Measurements from ENCODE around the gene PLIN3.
"Not testable (repeated sequence)": the region's sequence is repeated elsewhere in the genome, so short reads cannot be mapped to it uniquely, and the experiment has no call there.

Gene PLIN3

DNA sequence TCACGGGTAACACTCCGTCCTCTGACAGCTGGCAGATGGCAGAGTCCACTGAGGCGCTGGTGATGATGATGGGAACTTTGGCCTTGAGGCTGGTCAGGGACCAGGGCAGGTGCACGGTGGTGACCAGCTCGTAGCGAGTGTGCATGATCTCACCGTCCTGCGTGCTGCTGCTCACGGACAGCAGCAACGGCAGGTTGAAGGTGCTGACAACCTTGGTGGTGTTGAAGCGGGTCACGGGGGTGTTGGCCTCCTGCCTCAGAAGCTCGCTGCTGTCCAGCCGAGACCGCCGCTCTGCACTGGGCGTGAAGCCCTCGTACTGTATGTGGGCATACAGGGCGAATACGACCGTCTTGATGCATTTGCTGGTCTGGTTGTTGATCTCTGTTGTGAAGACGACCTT lies 23.6 kb upstream of the PLIN3 start:
- DNase-seq = no peak

DNA sequence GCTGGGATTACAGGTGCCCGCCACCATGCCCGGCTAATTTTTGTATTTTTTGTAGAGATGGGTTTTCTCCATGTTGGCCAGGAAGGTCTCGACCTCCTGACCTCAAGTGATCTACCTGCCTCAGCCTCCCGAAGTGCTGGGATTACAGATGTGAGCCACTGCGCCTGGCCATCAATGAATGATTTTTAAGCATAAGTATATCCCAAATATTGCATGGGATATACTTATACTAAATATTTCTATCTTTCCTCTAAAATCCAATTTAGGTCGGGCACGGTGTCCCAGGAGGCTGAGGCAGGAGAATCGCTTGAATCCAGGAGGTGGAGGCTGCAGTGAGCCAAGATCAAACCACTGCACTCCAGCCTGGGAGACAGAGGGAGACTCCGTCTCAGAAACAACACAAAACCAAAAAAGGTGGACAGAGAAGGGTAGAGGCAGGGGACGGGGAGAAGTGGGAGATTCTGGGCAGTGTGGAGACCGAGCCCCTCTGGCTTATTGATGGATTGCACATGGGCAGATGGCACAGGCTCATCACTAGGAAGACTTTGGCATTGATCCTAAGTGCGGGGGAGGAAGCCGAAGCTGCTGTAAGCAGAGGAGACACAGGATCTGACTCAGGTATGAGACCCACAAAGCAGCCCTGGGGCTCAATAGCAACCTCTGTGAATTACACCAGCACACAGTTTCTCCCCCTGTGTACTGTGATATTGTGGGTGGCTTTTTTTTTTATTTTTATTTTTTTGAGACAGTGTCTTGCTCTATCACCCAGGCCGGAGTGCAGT lies 21.8 kb upstream of the PLIN3 start:
- no peak for DNase-seq

- DNase-seq = not testable (repeated sequence)
Observed at GRCh38 chr19:4887803-4888202, 20.3 kb upstream of the PLIN3 start.

- DNase-seq = not testable (repeated sequence)
Observed at GRCh38 chr19:4884993-4885392, 17.5 kb upstream of the PLIN3 start.

- DNase-seq = not testable (repeated sequence)
Observed at GRCh38 chr19:4882874-4883273, 15.4 kb upstream of the PLIN3 start.

DNA sequence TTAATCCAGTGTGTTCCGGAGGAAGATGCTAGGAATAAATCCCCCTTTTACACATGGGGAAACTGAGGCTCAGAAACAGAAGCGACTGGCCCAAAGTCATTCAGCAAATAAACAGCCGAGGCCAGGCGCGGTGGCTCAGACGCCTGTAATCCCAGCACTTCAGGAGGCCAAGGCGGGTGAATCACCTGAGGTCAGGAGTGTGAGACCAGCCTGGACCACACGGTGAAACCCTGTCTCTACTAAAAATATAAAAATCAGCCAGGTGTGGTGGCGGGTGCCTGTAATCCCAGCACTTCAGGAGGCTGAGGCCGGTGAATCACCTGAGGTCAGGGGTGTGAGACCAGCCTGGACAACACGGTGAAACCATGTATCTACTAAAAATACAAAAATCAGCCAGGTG lies 11.6 kb upstream of the PLIN3 start:
- no peak for DNase-seq

DNA sequence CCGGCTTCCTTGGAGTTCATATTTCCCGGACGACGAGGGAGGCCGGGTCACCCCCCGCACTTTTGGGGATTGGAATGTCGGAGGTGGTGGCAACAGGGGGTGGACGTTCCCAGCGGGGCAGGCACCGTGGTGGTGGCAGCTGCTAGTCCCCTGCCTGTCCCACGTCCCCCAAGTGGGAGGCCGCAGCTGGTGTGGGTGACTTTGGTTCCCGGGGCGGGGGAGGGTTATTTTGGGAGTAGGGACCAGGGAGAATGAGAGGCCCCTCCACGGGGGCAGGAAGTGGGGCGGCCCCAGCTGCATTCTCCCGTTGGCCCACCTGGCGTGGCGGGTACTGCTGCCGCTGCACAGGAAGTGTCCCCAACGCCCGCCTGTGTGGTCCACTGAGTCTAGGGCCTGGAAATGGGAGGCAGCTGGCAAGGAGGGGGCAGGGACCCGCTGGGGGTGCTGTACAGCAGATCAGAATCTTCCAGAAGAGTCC lies 11.1 kb upstream of the PLIN3 start:
- no peak for DNase-seq

DNA sequence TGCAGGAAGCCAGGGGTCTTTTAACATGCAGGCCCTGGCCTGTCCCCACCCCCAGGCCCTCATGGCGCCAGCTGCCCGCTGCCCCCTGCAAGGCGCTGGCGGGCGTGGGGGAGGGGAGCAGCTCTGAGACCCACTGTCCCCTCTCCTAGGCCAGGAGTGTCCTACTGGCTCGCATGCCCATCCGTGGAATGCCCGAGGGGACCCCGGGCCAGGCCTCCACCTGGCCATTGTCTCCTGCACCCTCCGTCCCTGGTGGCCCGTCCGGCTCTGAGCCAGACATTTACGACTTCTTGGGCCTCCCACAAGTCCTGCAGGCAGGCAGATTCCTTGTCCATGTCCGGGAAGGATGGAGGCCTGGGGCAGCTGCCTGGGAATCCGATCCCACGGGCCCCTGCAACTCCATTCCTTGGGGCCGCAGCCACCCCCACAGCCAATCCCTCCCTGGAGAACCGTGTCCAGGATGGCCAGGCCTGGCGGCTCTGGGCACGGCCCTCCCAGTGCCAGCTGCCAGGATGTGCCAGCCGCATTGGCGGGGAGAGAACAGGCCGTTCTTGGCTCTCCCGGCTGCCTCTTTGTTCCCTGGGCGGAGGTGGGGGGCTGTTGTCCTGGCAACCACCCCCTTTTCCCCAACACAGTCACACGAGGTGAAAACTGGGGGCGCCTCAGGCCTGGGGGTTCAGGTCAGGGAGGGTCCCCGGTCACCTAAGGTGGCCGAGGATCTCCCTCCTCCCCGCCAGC lies 10.5 kb upstream of the PLIN3 start:
- DNase-seq = no peak

DNA sequence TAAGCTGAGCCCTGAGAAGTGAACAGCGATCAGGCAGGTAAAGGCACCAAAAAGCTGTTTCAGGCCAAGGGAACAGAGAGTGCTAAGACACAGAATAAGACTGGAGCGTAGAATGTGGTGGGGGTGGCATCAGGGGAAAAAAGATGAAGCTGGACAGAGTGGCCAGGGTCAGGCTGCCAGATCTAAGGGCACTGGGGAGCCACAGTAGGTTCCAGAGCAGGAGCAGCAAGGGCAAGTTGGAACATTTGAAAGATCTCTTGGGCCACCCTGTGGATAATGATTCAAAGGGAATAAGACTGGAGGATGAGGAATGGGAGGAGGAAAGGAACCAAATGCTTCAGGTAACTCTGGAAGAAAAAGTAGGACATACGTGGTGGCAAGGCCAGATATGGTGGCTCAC lies 6.5 kb upstream of the PLIN3 start:
- DNase-seq = no peak

- DNase-seq = no peak
Observed at GRCh38 chr19:4871711-4872110, 4.2 kb upstream of the PLIN3 start.

GRCh38 chr19:4870025-4870700 lies 2.7 kb upstream of the PLIN3 start:
- no peak for DNase-seq

DNA sequence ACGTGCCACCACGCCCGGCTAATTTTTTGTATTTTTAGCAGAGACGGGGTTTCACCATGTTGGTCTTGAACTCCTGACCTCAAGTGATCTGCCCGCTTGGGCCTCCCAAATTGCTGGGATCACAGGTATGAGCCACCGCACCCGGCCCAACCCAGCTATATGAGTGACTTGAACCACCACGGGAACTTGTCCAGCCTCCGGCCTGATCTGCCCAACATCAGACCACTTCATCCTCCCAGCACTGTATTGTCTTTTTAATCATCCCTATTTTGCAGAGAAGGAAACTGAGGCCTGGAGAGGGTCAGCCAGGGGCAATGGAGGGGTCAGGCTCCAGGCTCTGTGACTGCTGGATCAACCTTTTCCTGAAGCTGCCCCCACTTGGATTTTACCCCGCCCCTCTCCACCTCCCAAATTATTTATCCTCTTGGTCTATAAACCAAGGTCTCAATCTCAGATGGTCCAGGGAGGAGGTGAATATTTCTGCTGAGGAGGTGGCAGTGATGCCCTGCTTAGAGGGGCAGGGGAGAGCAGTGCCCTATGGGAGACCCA lies 893 bp upstream of the PLIN3 start:
- DNase-seq = no peak

DNA sequence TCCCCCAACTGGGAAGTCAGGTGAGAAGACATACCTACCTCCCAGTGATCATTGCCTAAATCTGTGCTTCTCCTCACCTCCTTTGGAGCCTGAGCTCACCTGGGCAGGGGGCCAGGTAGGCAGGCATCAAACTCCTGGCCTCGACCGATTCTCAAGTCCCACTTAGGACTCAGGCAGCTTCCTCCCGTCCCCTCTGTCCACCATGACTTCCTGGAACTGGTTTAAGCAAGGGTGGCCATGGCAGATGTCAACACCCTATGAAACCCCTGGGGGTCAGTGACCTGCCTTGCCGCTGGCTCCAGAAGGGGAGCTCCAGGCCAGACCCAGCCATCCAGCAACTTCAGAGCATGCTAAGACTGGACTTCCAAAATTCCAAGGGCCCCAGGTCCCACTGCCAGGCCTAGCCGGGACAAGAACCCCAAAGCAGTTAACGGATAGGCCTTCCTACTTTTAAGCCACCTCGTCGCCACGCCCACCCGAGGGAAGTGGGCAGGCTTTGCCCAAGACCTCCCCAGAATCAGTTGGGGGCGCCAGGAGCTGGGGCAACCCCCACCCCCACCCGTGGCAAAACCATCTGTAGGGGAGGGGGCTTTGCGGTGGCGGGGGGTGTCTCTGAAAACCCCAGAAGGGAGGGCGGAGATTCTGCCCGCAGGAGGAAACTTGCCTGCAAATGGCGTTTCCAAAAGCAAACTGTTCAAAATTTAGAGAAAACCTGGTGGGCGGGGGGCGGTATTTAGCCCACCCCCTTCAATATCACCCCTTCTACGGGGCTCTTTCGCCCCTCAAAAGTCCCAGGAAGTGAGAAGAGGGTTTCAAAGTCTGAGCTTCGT lies 657 bp downstream of the PLIN3 start:
- DNase-seq = peak; percentile 64

- no peak for DNase-seq
Observed at GRCh38 chr19:4861147-4861546, 6.3 kb downstream of the PLIN3 start.

- DNase-seq = no peak
Observed at GRCh38 chr19:4859697-4860096, 7.8 kb downstream of the PLIN3 start.

GRCh38 chr19:4856468-4856867 lies 11.0 kb downstream of the PLIN3 start:
- not testable (repeated sequence) for DNase-seq

DNA sequence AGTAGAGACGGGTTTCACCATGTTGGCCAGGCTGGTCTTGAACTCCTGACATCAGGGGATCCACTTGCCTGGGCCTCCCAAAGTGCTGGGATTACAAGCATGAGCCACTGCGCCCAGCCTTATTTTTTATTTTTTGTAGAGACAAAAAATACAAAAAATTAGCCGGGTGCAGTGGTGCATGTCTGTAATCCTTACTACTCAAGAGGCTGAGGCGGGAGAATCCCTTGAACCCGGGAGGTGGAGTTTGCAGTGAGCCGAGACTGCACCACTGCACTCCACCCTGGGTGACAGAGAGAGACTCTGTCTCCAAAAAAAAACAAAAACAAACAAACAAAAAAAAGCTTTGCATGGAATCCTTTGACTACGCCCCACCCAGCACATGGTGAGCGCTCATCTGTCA lies 14.0 kb downstream of the PLIN3 start:
- DNase-seq = not testable (repeated sequence)

GRCh38 chr19:4852484-4852883 lies 15.0 kb downstream of the PLIN3 start:
- no peak for DNase-seq

GRCh38 chr19:4851551-4852290 lies 15.7 kb downstream of the PLIN3 start:
- peak; percentile 78 for DNase-seq

DNA sequence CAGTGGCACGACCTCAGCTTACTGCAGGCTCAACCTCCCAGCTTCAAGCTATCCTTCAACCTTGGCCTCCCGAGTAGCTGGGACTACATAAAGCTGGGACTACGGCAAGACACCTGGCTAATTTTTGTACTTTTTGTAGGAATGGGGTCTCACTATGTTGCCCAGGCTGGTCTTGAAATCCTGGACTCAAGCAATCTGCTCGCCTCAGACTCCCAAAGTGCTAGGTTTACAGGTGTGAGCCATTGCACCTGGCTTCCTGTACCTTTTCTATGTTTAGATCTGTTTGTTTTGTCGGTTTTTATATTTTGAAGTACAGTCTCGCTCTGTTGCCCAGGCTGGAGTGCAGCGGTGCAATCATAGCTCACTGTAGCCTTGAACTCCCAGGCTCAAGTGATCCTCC lies 18.4 kb downstream of the PLIN3 start:
- no peak for DNase-seq

GRCh38 chr19:4847190-4847973 lies 20.1 kb downstream of the PLIN3 start:
- DNase-seq = no peak
